GM19238 (cell line): ENCODE data around the gene MKRN1.
"Not testable (repeated sequence)": the region's sequence is repeated elsewhere in the genome, so short reads cannot be mapped to it uniquely, and the experiment has no call there.

Experiments
- DNase-seq: peaks from one replicate; pipeline ENCODE4 v3.0.0; 2011; ENCODE audit warnings: low spot score; ENCODE audit not compliant: insufficient read length

The MKRN1 gene

GRCh38 chr7:140479062-140479738 lies at the start of gene MKRN1:
Gene MKRN1 (minus strand): TSS chr7:140479505. CDS start chr7:140479344, 161 bp downstream.
- DNase-seq, result peak; percentile 88

GRCh38 chr7:140526787-140527664 lies 47.7 kb upstream of the MKRN1 start:
- no peak for DNase-seq

- DNase-seq, result no peak
These were observed 46.9 kb upstream of the MKRN1 start for GRCh38 chr7:140526214-140526613.

- DNase-seq, result no peak
These were observed 46.4 kb upstream of the MKRN1 start for GRCh38 chr7:140525743-140526142.

GRCh38 chr7:140521421-140521820 lies 42.1 kb upstream of the MKRN1 start:
- no peak for DNase-seq

- DNase-seq, result no peak
These were observed 39.7 kb upstream of the MKRN1 start for GRCh38 chr7:140519007-140519399.

GRCh38 chr7:140518370-140519006 lies 39.2 kb upstream of the MKRN1 start:
- no peak for DNase-seq

GRCh38 chr7:140517546-140518369 lies 38.5 kb upstream of the MKRN1 start:
- peak; percentile 65 for DNase-seq

- DNase-seq, result no peak
These were observed 33.2 kb upstream of the MKRN1 start for GRCh38 chr7:140512317-140513000.

- DNase-seq, result no peak
These were observed 30.5 kb upstream of the MKRN1 start for GRCh38 chr7:140509789-140510188.

- not testable (repeated sequence) for DNase-seq
These were observed 28.3 kb upstream of the MKRN1 start for GRCh38 chr7:140507556-140507955.

GRCh38 chr7:140506788-140507464 lies 27.6 kb upstream of the MKRN1 start:
- no peak for DNase-seq

GRCh38 chr7:140501966-140502365 lies 22.7 kb upstream of the MKRN1 start:
- DNase-seq, result no peak

- DNase-seq, result not testable (repeated sequence)
These were observed 18.5 kb upstream of the MKRN1 start for GRCh38 chr7:140497807-140498206.

- DNase-seq, result no peak
These were observed 18.0 kb upstream of the MKRN1 start for GRCh38 chr7:140497241-140497769.

- DNase-seq, result no peak
These were observed 16.3 kb upstream of the MKRN1 start for GRCh38 chr7:140495514-140496097.

- no peak for DNase-seq
These were observed 15.6 kb upstream of the MKRN1 start for GRCh38 chr7:140494867-140495266.

- DNase-seq, result no peak
These were observed 9.7 kb upstream of the MKRN1 start for GRCh38 chr7:140489026-140489359.

GRCh38 chr7:140485500-140486265 lies 6.4 kb upstream of the MKRN1 start:
- DNase-seq, result no peak
